SJSA1 (cell line): ENCODE data around the gene CBFA2T3. TPM values are rescaled to one million over a fixed set of nuclear protein-coding genes. Genes with fewer than 3 reads are reported as not detected.

ENCODE experiments used
- DNase-seq, 2 experiments: peaks; one replicate each; pipeline ENCODE4 v3.0.0-alpha.2; 2015 to 2020; ENCODE audit warnings: low spot score in 2 of 2, low read depth in 1 of 2
- H3K27ac ChIP-seq: fragments of 250-450 bp; sonication (Bioruptor Pico); 2 replicates; pipeline ENCODE4 v1.5.1; 2020; ENCODE audit warnings: mild to moderate bottlenecking, moderate library complexity
- H3K27me3 ChIP-seq: fragments of 250-450 bp; sonication (Bioruptor Pico); replicated peaks from 2 replicates; pipeline ENCODE4 v1.5.1; 2020; ENCODE audit warnings: mild to moderate bottlenecking, moderate library complexity
- H3K36me3 ChIP-seq: fragments of 250-450 bp; sonication (Bioruptor Pico); 2 replicates; pipeline ENCODE4 v1.5.1; 2020; ENCODE audit warnings: mild to moderate bottlenecking
- H3K4me1 ChIP-seq: fragments of 250-450 bp; sonication (Bioruptor Pico); replicated peaks from 2 replicates; pipeline ENCODE4 v1.6.1; 2021; ENCODE audit warnings: mild to moderate bottlenecking
- H3K4me3 ChIP-seq: fragments of 250-450 bp; sonication (Bioruptor Pico); 2 replicates; pipeline ENCODE4 v1.5.1; 2020; ENCODE audit warnings: mild to moderate bottlenecking
- H3K9me3 ChIP-seq: fragments of 250-450 bp; sonication (Bioruptor Pico); replicated peaks from 2 replicates; pipeline ENCODE4 v1.5.1; 2020; ENCODE audit warnings: mild to moderate bottlenecking
- total RNA-seq: library from RNA; depleted of rRNA; stranded (reverse); fragments of >200 nt; shearing (Covaris generic); gene quantifications from 2 replicates; pipeline ENCODE4 v1.2.3, GENCODE V29; 2014

The CBFA2T3 gene
- total RNA-seq, 1 experiment from 2014 or later: not detected

GRCh38 chr16:88844419-88845036 lies 132.5 kb downstream of the CBFA2T3 start:
- Histone ChIP-seq H3K4me1 (no peaks in the 10 kb centered on the region), H3K4me3 (no peak overlapping the region), H3K9me3 (no peaks in the 10 kb centered on the region), H3K27me3 (no peaks in the 10 kb centered on the region), H3K27ac (no peak overlapping the region), H3K36me3 (peaks cover 14% of the 10 kb centered on the region)
- DNase-seq: no peak

GRCh38 chr16:88843256-88843655 lies 133.8 kb downstream of the CBFA2T3 start:
- Histone ChIP-seq H3K36me3 (peaks cover 21% of the 10 kb centered on the region), H3K4me1 (no peaks in the 10 kb centered on the region), H3K27me3 (no peaks in the 10 kb centered on the region), H3K27ac (no peak overlapping the region), H3K9me3 (no peaks in the 10 kb centered on the region), H3K4me3 (no peak overlapping the region)
- no peak for DNase-seq

- no peak overlapping the region for H3K4me3 ChIP-seq
- H3K27me3 ChIP-seq: no peaks in the 10 kb centered on the region
- no peaks in the 10 kb centered on the region for H3K4me1 ChIP-seq
- H3K27ac ChIP-seq: no peak overlapping the region
- H3K36me3 ChIP-seq: peaks cover 21% of the 10 kb centered on the region
- H3K9me3 ChIP-seq: no peaks in the 10 kb centered on the region
- DNase-seq: no peak
These were observed 134.2 kb downstream of the CBFA2T3 start for GRCh38 chr16:88842806-88843205.

GRCh38 chr16:88842308-88842756 lies 134.7 kb downstream of the CBFA2T3 start:
- H3K9me3 ChIP-seq: no peaks in the 10 kb centered on the region
- H3K36me3 ChIP-seq: peaks cover 18% of the 10 kb centered on the region
- H3K27me3 ChIP-seq: no peaks in the 10 kb centered on the region
- no peak overlapping the region for H3K4me3 ChIP-seq
- H3K27ac ChIP-seq: no peak overlapping the region
- DNase-seq: no peak
- H3K4me1 ChIP-seq: no peaks in the 10 kb centered on the region

- DNase-seq: no peak
- Histone ChIP-seq H3K4me3 (no peak overlapping the region), H3K27me3 (no peaks in the 10 kb centered on the region), H3K9me3 (no peaks in the 10 kb centered on the region), H3K27ac (no peak overlapping the region), H3K36me3 (peaks cover 18% of the 10 kb centered on the region), H3K4me1 (no peaks in the 10 kb centered on the region)
These were observed 135.3 kb downstream of the CBFA2T3 start for GRCh38 chr16:88841521-88842307.

- no peak for DNase-seq
- Histone ChIP-seq H3K4me3 (no peak overlapping the region), H3K9me3 (no peaks in the 10 kb centered on the region), H3K4me1 (no peaks in the 10 kb centered on the region), H3K36me3 (peaks cover 18% of the 10 kb centered on the region), H3K27me3 (no peaks in the 10 kb centered on the region), H3K27ac (no peak overlapping the region)
These were observed 136.3 kb downstream of the CBFA2T3 start for GRCh38 chr16:88840600-88841215.

- Histone ChIP-seq H3K9me3 (no peaks in the 10 kb centered on the region), H3K27me3 (no peaks in the 10 kb centered on the region), H3K36me3 (peaks cover 24% of the 10 kb centered on the region), H3K4me1 (no peaks in the 10 kb centered on the region), H3K4me3 (no peak overlapping the region), H3K27ac (no peak overlapping the region)
- DNase-seq: no peak
These were observed 137.0 kb downstream of the CBFA2T3 start for GRCh38 chr16:88839745-88840599.

GRCh38 chr16:88839026-88839529 lies 137.9 kb downstream of the CBFA2T3 start:
- Histone ChIP-seq H3K27ac (no peak overlapping the region), H3K4me1 (no peaks in the 10 kb centered on the region), H3K27me3 (no peaks in the 10 kb centered on the region), H3K4me3 (no peak overlapping the region), H3K36me3 (peaks cover 27% of the 10 kb centered on the region), H3K9me3 (no peaks in the 10 kb centered on the region)
- DNase-seq: no peak

- Histone ChIP-seq H3K36me3 (peaks cover 27% of the 10 kb centered on the region), H3K9me3 (no peaks in the 10 kb centered on the region), H3K27ac (no peak overlapping the region), H3K27me3 (no peaks in the 10 kb centered on the region), H3K4me1 (no peaks in the 10 kb centered on the region), H3K4me3 (no peak overlapping the region)
- DNase-seq: no peak
These were observed 138.4 kb downstream of the CBFA2T3 start for GRCh38 chr16:88838566-88838965.

GRCh38 chr16:88837806-88838205 lies 139.2 kb downstream of the CBFA2T3 start:
- Histone ChIP-seq H3K4me3 (no peak overlapping the region), H3K36me3 (peaks cover 27% of the 10 kb centered on the region), H3K4me1 (no peaks in the 10 kb centered on the region), H3K9me3 (no peaks in the 10 kb centered on the region), H3K27me3 (no peaks in the 10 kb centered on the region), H3K27ac (no peak overlapping the region)
- no peak for DNase-seq

GRCh38 chr16:88836791-88837190 lies 140.2 kb downstream of the CBFA2T3 start:
- Histone ChIP-seq H3K4me1 (no peaks in the 10 kb centered on the region), H3K9me3 (no peaks in the 10 kb centered on the region), H3K4me3 (no peak overlapping the region), H3K27me3 (no peaks in the 10 kb centered on the region), H3K27ac (no peak overlapping the region), H3K36me3 (peaks cover 27% of the 10 kb centered on the region)
- no peak for DNase-seq

GRCh38 chr16:88835818-88836217 lies 141.2 kb downstream of the CBFA2T3 start:
- no peak overlapping the region for H3K27ac ChIP-seq
- peaks cover 27% of the 10 kb centered on the region for H3K36me3 ChIP-seq
- H3K4me3 ChIP-seq: no peak overlapping the region
- H3K27me3 ChIP-seq: no peaks in the 10 kb centered on the region
- no peaks in the 10 kb centered on the region for H3K9me3 ChIP-seq
- no peak for DNase-seq
- no peaks in the 10 kb centered on the region for H3K4me1 ChIP-seq

- Histone ChIP-seq H3K4me1 (no peaks in the 10 kb centered on the region), H3K4me3 (no peak overlapping the region), H3K27ac (no peak overlapping the region), H3K36me3 (peaks cover 28% of the 10 kb centered on the region), H3K9me3 (no peaks in the 10 kb centered on the region), H3K27me3 (no peaks in the 10 kb centered on the region)
- no peak for DNase-seq
These were observed 141.6 kb downstream of the CBFA2T3 start for GRCh38 chr16:88835383-88835782.
